ENCODE data around the gene AIPL1.

DNA sequence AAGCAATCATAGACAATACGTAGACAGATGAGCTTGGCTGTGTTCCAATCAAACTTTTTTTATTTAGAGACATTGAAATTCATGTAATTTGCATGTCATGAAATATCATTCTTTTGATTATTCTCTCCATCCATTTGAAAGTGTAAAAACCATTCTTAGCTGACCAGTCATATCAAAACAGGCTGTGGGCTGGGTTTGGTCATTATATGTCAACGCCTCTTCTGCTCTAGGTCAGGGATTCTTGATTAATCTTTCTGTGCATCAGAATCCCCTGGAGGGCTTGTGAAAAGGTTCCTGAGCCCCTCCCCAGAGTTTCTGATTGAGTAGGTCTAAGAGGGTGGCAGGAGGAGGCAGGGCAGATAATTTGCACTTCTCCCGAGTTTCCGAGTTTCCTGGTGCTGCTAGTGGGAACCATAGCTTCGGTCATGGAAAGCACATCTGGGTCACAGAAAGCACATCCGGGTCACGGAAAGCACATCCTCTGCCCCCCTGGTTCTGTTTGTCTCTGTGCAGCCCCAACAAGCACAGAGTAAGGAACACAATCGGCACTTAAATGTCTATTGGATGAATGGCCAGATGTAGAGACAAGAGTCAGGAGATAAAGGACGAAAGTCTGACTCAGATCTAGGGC lies 25.7 kb upstream of the AIPL1 start:
- TF ChIP-seq EZH2 (IDR thresholded peaks at IDR 0.05; ENCODE audit: low read length), result no peak
- TF ChIP-seq, protein P1, sequence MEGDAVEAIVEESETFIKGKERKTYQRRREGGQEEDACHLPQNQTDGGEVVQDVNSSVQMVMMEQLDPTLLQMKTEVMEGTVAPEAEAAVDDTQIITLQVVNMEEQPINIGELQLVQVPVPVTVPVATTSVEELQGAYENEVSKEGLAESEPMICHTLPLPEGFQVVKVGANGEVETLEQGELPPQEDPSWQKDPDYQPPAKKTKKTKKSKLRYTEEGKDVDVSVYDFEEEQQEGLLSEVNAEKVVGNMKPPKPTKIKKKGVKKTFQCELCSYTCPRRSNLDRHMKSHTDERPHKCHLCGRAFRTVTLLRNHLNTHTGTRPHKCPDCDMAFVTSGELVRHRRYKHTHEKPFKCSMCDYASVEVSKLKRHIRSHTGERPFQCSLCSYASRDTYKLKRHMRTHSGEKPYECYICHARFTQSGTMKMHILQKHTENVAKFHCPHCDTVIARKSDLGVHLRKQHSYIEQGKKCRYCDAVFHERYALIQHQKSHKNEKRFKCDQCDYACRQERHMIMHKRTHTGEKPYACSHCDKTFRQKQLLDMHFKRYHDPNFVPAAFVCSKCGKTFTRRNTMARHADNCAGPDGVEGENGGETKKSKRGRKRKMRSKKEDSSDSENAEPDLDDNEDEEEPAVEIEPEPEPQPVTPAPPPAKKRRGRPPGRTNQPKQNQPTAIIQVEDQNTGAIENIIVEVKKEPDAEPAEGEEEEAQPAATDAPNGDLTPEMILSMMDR (optimal IDR thresholded peaks at IDR 0.05 in 1 of 3, IDR thresholded peaks at IDR 0.05 in 1 of 3, conservative IDR thresholded peaks at IDR 0.05 in 1 of 3; ENCODE audit: extremely low read depth in 1 of 3, insufficient read depth in 2 of 3, low read length in 3 of 3), result no peak
